Activated CD4-positive, alpha-beta memory T cell treated with anti-CD3 and anti-CD28 coated beads for 36 hours (primary cell): Measurements from ENCODE around the gene MYRIP. TPM values are rescaled to one million over a fixed set of nuclear protein-coding genes. Genes with fewer than 3 reads are reported as not detected.
"Not testable (repeated sequence)": the region's sequence is repeated elsewhere in the genome, so short reads cannot be mapped to it uniquely, and the experiment has no call there.

Experiments
- CTCF ChIA-PET: fragments of 350-600 bp; sonication (Branson Sonifier 250); formaldehyde crosslinking; loops from one replicate; lab custom pipeline; 2021; ENCODE audit warnings: antibody characterized with exemption, inconsistent platforms; lab: Charles Lee
- POLR2A ChIA-PET: fragments of 350-600 bp; sonication (Branson Sonifier 250); formaldehyde crosslinking; loops from one replicate; lab custom pipeline; 2021; ENCODE audit warnings: antibody characterized with exemption; lab: Charles Lee
- DNase-seq: peaks from one replicate; pipeline ENCODE4 v3.0.0-alpha.2; 2020
- H3K27ac Mint-ChIP-seq: one replicate; pipeline ENCODE4 v1.8.0; 2021; ENCODE audit warnings: mixed read lengths
- H3K27me3 Mint-ChIP-seq: one replicate; pipeline ENCODE4 v1.8.0; 2021; ENCODE audit warnings: mixed read lengths
- H3K36me3 Mint-ChIP-seq: one replicate; pipeline ENCODE4 v1.8.0; 2021; ENCODE audit warnings: mixed read lengths
- H3K4me1 Mint-ChIP-seq: one replicate; pipeline ENCODE4 v1.8.0; 2021; ENCODE audit warnings: low read depth, mixed read lengths
- H3K4me3 Mint-ChIP-seq: one replicate; pipeline ENCODE4 v1.8.0; 2021; ENCODE audit warnings: mild to moderate bottlenecking, mixed read lengths
- H3K9me3 Mint-ChIP-seq: one replicate; pipeline ENCODE4 v1.8.0; 2021; ENCODE audit warnings: mixed read lengths
- intact Hi-C: fragments of 100-400 bp; cut with micrococcal nuclease; formaldehyde crosslinking; loops from one replicate; pipeline ENCODE4 v1.15.1; 2023
- total RNA-seq, 2 experiments: library from RNA; stranded (reverse); gene quantifications; one replicate each; pipeline ENCODE4 v1.2.3, GENCODE V29; 2021

Gene MYRIP
- total RNA-seq, 2 experiments from 2014 or later = not detected

DNA sequence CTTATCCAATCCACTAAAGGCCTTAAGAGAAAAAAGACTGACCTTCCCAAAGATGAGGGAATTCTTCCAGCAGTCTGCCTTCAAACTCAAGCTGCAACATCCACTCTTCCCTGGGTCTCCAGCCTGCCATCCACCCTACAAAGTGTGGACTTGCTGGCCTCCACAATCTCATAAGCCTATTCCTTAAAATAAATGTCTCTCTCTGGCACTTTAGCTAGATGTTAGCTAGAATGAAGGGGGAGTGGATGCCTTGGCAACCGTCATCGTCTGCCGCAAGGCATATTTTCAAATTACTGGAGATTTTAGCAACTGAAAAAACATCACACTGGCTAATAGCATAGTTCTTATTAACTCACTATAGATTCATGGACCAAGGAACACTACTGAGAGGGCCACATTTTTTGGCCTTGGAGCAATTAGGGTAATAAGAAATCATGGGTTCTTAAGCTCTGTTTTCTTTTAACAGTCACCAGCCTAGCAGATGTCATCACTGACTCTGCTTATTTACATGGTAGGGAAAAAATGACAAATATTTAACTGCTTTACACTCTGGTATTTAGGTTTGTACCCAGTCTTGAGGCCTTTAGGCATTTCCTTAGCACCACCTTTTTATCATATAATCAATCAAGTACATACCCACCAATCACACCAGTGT lies 245.3 kb downstream of the MYRIP start:
- ChIA-PET POLR2A (interaction anchor here (1.4 kb wide), 1 partner anchor 40 kb away, joined by 3 read pairs; no protein-coding TSS in a partner anchor), CTCF (interaction anchor here (1.0 kb wide), 1 partner anchor 32 kb away, joined by 3 read pairs; no protein-coding TSS in a partner anchor)
- no peaks in the 10 kb centered on the region for H3K9me3 Mint-ChIP-seq
- intact Hi-C loops = no loop called here
- H3K4me3 Mint-ChIP-seq = no peak overlapping the region
- H3K27ac Mint-ChIP-seq = no peak overlapping the region
- no peak for DNase-seq
- H3K36me3 Mint-ChIP-seq = no peaks in the 10 kb centered on the region
- no peaks in the 10 kb centered on the region for H3K27me3 Mint-ChIP-seq
- no peaks in the 10 kb centered on the region for H3K4me1 Mint-ChIP-seq

DNA sequence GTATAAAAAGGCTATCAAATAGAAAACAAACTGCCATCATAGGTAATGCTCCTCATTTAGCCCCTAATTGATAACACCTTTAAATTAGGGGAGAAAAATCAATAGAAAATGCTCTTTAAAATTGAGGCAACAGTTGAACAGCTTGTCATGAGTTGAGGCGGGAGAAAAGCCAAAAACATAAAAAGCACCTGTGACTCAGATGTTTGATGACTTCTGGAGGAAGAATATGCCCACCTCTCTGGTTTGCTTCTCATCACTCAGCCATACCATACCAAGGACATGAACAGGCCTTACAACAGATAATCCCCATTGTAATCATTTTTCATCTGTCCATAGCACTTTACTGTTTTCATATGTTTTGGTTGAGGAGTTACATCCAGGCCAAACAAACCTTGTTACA lies 246.0 kb downstream of the MYRIP start:
- Mint-ChIP-seq H3K36me3 (no peaks in the 10 kb centered on the region), H3K4me3 (no peak overlapping the region), H3K27me3 (no peaks in the 10 kb centered on the region), H3K27ac (no peak overlapping the region), H3K9me3 (no peaks in the 10 kb centered on the region), H3K4me1 (no peaks in the 10 kb centered on the region)
- ChIA-PET CTCF (interaction anchor here (1.0 kb wide), 1 partner anchor 33 kb away, joined by 3 read pairs; no protein-coding TSS in a partner anchor), POLR2A (no interaction called here)
- no peak for DNase-seq
- intact Hi-C loops = no loop called here

DNA sequence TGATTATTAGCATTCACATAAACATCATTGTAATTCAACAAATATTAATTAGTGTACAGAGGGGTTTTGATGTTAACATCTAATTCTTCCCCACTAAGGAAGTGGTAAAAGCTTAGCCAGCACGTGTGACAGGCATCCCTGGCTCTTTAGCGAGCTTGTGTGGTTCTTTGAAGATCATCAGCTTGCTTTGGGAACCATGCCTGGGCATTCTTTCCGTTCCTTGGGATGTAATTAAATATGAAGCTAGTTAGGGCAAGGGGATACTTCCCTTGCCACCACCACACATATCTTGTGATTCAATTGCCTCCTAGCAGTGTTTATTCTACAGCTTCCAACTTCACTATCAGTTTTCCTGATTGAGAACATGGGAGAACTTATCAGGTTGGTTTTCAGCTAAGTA lies 246.5 kb downstream of the MYRIP start:
- Mint-ChIP-seq H3K9me3 (no peaks in the 10 kb centered on the region), H3K27ac (no peak overlapping the region), H3K27me3 (no peaks in the 10 kb centered on the region), H3K4me3 (no peak overlapping the region), H3K4me1 (no peaks in the 10 kb centered on the region), H3K36me3 (no peaks in the 10 kb centered on the region)
- ChIA-PET CTCF (no interaction called here), POLR2A (no interaction called here)
- intact Hi-C loops = no loop called here
- DNase-seq = no peak

DNA sequence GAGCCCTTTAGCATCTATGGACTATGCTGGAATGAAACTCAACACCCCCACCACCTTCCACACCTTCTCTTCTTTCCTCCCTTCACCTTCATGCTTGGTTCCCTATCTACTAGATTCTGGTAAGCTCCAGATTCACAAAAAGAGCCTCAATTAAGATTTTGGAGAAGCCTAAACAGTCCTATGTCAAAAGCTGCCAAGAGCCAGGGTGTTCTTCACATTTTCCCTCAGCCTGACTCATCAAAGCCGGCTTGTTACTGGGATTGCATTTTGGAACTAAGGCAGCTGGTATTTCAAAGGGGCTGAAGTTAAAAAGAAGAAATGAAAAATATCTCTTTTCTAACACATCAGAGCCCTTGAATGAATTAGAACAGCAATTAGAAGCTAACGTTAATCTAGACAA lies 247.7 kb downstream of the MYRIP start:
- CTCF ChIA-PET = no interaction called here
- intact Hi-C loops = no loop called here
- Mint-ChIP-seq H3K9me3 (no peaks in the 10 kb centered on the region), H3K27ac (no peak overlapping the region), H3K4me3 (no peak overlapping the region), H3K4me1 (no peaks in the 10 kb centered on the region), H3K27me3 (no peaks in the 10 kb centered on the region), H3K36me3 (no peaks in the 10 kb centered on the region)
- POLR2A ChIA-PET = no interaction called here
- DNase-seq = no peak

DNA sequence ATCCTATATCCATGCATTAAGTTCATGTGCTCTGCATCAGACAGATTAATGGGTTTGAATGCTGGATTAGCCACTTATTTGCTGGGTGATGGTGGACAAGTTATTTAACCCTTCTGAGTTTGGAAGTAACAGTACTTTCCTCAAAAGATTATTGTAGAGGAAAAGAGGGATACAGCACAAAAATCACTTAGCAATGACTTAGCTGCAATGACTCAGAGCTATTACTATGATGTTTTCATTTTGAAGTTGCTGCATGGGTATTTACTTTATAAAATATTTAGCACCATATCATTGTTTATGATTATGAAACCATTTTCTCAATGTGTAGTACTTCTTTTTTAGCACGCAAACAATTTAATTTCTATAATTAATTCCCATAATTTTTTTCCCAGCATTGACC lies 248.4 kb downstream of the MYRIP start:
- no peak for DNase-seq
- intact Hi-C loops = no loop called here
- H3K4me3 Mint-ChIP-seq = no peak overlapping the region
- POLR2A ChIA-PET = no interaction called here
- no peaks in the 10 kb centered on the region for H3K4me1 Mint-ChIP-seq
- H3K27ac Mint-ChIP-seq = no peak overlapping the region
- H3K27me3 Mint-ChIP-seq = no peaks in the 10 kb centered on the region
- no peaks in the 10 kb centered on the region for H3K36me3 Mint-ChIP-seq
- CTCF ChIA-PET = no interaction called here
- H3K9me3 Mint-ChIP-seq = no peaks in the 10 kb centered on the region

DNA sequence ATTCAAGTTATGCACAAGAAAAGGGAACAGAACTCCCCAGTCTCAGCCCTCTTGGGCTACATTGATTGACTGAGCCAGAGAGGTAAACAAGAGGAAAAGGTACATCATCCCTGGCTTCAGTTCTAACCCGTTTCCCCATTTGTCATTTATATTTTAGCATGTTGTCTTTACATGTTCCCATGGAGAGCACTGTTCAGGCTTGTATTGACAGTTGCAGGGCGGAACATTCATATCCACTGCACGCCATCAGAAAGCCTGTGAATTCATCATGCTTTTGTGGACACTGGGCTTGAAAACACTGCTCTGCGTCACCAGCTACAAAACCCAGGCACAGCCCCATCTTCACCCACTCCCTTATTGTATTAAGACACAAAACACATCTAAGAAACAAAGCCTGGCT lies 259.2 kb downstream of the MYRIP start:
- no peaks in the 10 kb centered on the region for H3K4me1 Mint-ChIP-seq
- peaks cover 6% of the 10 kb centered on the region for H3K27me3 Mint-ChIP-seq
- no peaks in the 10 kb centered on the region for H3K36me3 Mint-ChIP-seq
- no peak overlapping the region for H3K27ac Mint-ChIP-seq
- intact Hi-C loops = no loop called here
- DNase-seq = no peak
- no peaks in the 10 kb centered on the region for H3K9me3 Mint-ChIP-seq
- no peak overlapping the region for H3K4me3 Mint-ChIP-seq
- CTCF ChIA-PET = no interaction called here
- POLR2A ChIA-PET = no interaction called here

DNA sequence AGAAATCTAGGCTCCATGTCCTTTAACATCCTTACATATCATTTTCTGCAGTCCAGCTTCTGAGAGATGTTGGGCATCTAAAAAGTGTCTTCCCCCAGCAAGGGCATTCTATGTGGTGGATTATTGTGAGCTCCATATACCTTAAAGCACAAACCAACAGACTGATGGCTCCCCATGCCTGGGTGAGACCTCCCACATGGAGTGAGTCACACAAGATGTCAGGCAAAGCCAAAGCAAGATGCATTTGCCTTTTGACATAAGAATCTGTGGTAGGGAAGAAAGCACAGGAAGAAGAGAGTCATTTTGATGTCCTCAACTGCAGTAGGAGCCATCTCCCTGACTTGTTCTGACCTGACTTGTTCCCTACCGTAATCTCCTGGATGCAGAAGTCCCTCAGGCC lies 261.4 kb downstream of the MYRIP start:
- Mint-ChIP-seq H3K27ac (no peak overlapping the region), H3K27me3 (peaks cover 6% of the 10 kb centered on the region), H3K4me3 (no peak overlapping the region), H3K9me3 (no peaks in the 10 kb centered on the region), H3K4me1 (no peaks in the 10 kb centered on the region), H3K36me3 (no peaks in the 10 kb centered on the region)
- no peak for DNase-seq
- CTCF ChIA-PET = no interaction called here
- intact Hi-C loops = no loop called here
- POLR2A ChIA-PET = no interaction called here

DNA sequence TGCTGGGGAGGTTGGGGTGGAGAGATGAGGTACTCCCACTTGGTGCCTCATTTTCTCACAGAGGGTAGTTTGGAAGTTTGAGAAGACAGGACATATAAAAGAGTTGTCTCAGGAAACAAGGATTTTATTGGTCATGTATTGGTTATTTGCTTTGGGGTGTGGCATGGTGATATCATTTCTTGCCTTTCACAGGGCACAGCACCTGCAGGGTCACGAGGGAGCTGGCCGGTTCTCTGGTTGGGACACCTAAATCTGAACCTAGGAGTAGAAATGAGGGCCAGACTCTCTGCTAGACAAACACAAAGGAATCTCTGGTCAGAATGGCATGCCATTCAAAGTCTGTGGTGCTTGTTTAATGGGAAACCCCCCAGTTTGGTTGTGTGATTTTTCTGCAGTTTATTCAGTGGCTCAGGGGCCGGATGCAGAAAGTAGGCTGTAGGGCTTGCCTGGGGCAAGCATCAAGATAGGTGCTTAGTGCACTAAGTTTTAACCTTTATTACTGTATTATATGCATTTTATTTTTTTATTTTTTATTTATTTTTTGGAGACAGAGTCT lies 262.4 kb downstream of the MYRIP start:
- Mint-ChIP-seq H3K9me3 (no peaks in the 10 kb centered on the region), H3K36me3 (no peaks in the 10 kb centered on the region), H3K4me3 (no peak overlapping the region), H3K4me1 (no peaks in the 10 kb centered on the region), H3K27me3 (peaks cover 6% of the 10 kb centered on the region), H3K27ac (no peak overlapping the region)
- ChIA-PET POLR2A (no interaction called here), CTCF (no interaction called here)
- intact Hi-C loops = no loop called here
- no peak for DNase-seq

DNA sequence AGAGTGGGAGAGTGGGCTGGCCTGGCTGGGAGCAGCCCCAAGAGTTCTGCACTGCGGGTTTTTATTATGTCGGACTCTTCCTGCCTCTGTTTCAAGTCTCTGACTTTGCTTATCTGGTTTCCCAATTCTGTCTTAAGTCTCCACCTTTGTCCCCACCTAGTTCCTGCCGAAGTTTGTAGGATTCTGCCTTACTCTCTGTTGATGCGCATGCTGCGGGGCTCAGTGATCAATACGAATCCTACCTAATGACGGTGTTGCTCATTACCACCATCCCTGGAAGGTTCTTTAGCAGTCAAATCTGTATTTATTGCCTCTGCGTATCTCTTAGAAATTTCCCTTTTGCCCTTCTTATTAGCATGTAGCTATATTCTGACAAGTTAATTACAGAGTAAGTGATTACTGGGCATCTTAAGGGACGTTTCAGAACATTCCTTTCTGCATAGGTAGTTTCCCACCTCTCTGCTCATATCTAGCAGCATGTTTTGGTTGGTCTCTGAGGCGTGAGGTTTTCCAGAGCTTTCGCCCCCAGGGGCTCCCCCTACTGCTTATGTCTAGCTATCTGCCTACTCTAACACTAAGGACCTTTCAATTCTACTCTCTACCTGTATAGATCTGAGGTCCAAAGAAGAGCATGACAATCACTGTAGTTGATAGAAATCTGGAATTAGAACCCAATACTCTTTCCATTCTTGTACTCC lies 264.1 kb downstream of the MYRIP start:
- H3K36me3 Mint-ChIP-seq = no peaks in the 10 kb centered on the region
- intact Hi-C loops = no loop called here
- ChIA-PET POLR2A (no interaction called here), CTCF (no interaction called here)
- no peak for DNase-seq
- H3K4me3 Mint-ChIP-seq = no peak overlapping the region
- no peaks in the 10 kb centered on the region for H3K4me1 Mint-ChIP-seq
- H3K27me3 Mint-ChIP-seq = peaks cover 4% of the 10 kb centered on the region
- no peak overlapping the region for H3K27ac Mint-ChIP-seq
- no peaks in the 10 kb centered on the region for H3K9me3 Mint-ChIP-seq

DNA sequence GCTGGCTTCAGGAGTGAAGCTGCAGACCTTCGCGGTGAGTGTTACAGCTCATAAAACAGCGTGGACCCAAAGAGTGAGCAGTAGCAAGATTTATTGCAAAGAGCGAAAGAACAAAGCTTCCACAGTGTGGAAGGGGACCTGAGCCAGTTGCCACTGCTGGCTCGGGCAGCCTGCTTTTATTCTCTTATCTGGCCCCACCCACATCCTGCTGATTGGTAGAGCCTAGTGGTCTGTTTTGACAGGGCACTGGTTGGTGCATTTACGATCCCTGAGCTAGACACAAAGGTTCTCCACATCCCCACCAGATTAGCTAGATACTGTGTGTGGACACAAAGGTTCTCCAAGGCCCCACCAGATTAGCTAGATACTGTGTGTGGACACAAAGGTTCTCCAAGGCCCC lies 267.7 kb downstream of the MYRIP start:
- intact Hi-C loops, H3K27ac Mint-ChIP-seq, H3K9me3 Mint-ChIP-seq, POLR2A ChIA-PET, H3K36me3 Mint-ChIP-seq, H3K4me3 Mint-ChIP-seq, CTCF ChIA-PET, H3K4me1 Mint-ChIP-seq, H3K27me3 Mint-ChIP-seq, DNase-seq: not testable (repeated sequence)

DNA sequence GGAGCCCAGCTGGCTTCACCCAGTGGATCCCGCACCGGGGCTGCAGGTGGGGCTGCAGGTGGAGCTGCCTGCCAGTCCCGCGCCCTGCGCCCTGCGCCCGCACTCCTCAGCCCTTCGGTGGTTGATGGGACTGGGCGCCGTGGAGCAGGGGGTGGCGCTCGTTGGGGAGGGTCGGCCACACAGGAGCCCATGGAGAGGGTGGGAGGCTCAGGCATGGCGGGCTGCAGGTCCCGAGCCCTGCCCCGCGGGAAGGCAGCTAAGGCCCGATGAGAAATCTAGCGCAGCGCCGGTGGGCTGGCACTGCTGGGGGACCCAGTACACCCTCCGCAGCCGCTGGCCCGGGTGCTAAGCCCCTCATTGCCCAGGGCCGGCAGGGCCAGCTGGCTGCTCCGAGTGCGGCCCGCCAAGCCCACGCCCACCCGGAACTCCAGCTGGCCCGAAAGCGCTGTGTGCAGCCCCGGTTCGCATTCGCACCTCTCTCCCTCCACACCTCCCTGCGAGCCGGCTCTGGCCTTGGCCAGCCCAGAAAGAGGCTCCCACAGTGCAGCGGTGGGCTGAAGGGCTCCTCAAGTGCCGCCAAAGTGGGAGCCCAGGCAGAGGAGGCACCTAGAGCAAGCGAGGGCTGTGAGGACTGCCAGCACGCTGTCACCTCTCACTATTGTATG lies 268.6 kb downstream of the MYRIP start:
- H3K4me3 Mint-ChIP-seq, H3K27ac Mint-ChIP-seq, DNase-seq, H3K4me1 Mint-ChIP-seq, CTCF ChIA-PET, H3K27me3 Mint-ChIP-seq, POLR2A ChIA-PET, intact Hi-C loops, H3K9me3 Mint-ChIP-seq, H3K36me3 Mint-ChIP-seq: not testable (repeated sequence)

DNA sequence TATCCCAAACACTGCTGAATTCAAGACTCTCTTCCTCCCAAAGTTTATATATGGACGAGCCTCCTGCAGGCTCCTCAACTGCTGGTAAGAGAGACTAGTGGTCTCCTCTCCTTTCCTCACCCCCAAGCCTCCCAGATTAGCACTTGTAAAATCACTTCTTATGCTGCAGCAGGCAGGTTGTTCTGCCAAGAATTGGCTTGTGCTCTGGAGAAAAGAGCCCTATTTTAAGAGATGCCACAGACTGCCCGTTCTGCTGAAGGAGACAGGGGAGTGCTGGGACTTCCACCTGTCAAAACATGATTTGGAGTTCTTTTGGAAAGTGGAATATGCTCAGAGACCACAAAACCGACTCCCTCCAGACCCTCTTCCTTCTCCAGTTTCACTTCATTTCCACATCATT lies 269.2 kb downstream of the MYRIP start:
- DNase-seq = no peak
- Mint-ChIP-seq H3K27ac (no peak overlapping the region), H3K4me3 (no peak overlapping the region), H3K4me1 (no peaks in the 10 kb centered on the region), H3K27me3 (no peaks in the 10 kb centered on the region), H3K36me3 (no peaks in the 10 kb centered on the region), H3K9me3 (peaks cover 5% of the 10 kb centered on the region)
- intact Hi-C loops = no loop called here
- ChIA-PET CTCF (no interaction called here), POLR2A (no interaction called here)
